NCI-H748 (cell line): Measurements from ENCODE around the gene SORBS1.
A peak's percentile ranks its signal among the peaks of the same experiment; 100 is the strongest.

Experiments used
- DNase-seq: peaks from one replicate; lab custom pipeline; 2025; ENCODE audit not compliant: unreplicated experiment; lab: John Stamatoyannopoulos, UW

SORBS1 gene

DNA sequence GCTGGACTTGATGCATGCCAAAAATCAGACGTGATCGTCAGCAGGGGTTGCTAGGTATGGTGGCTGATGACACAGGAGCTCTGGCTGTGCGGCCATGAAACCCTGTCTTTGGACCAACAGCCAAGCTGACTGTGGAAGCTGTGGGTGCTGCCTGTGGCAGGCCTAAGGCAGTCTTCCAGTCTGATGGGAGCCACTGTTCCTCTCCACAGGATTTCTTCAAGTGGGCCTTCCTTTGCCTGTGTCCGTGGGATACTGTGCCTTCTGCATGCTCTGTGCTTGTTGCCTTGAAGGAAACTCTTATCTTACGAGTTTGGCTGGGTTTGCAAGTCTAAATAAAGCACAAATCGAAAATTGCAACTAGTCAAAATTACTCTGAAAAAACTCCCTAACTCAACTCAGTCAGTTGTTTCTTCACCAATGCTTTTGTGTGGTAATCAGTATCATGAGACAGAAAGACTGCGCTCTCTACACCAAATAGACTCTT, 168.4 kb downstream of the SORBS1 start:
- no peak for DNase-seq

- DNase-seq = no peak
These were observed 169.0 kb downstream of the SORBS1 start for GRCh38 chr10:95392217-95392584.

GRCh38 chr10:95391581-95392216, 169.5 kb downstream of the SORBS1 start:
- DNase-seq = no peak

DNA sequence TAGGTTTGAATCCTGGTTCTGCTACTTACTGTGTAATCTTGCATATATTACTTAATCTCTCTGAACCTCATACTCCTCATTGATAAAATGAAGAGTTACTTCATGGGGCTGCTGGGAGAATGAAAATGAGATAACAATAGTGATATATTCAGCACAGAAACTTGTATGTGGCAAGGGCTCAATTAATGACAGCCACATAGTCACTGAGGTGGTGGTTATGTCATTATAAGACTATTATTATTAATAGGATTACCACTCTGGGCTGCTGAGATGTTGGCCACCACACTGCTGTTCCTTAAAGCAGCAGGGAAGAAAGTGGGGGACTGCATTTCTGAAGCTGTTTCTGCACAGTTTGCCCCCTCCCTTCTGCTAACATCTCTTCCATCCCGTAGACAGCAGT, 170.0 kb downstream of the SORBS1 start:
- DNase-seq = no peak

GRCh38 chr10:95389982-95390381, 171.2 kb downstream of the SORBS1 start:
- no peak for DNase-seq

DNA sequence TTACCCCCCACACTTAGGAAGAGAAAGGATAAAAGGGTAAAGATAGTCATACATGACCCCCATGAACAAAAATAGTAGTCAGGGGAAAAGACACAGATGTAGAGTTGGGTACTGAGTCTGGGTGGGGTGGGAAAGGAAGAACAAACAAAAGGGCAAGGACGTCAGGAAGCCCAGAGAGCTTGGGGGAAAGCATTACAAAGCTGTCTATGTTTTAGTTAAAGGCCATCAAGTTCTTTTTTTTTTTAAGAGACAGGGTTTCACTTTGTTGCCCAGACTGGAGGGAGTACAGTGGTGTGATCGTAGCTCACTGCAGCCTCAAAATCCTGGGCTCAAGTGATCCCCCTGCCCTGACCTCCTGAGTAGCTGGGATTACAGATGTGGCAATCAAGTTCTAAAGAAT, 172.0 kb downstream of the SORBS1 start:
- no peak for DNase-seq

DNA sequence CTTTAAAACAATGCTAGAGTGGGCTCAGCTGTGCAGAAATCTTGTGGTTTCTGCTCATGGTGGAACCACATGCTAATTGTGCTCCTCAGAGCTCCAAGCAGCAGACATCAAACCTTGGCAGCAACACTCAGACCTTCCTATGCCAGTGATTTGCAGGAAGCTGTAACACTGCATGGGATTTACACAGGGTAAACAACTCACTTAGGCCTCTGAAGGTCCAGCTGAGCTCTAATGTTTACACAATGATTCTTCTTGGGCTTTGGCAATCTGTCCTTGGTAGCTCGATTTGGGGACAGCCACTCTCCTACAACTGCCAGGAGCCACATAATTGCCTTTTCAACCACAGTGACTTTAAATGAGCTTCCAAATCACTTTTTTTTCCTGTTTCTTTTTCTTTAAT, 172.6 kb downstream of the SORBS1 start:
- peak; percentile 22 for DNase-seq

GRCh38 chr10:95388109-95388471, 173.1 kb downstream of the SORBS1 start:
- DNase-seq = no peak

GRCh38 chr10:95384011-95384704, 177.0 kb downstream of the SORBS1 start:
- DNase-seq = no peak

- DNase-seq = no peak
These were observed 178.6 kb downstream of the SORBS1 start for GRCh38 chr10:95382596-95382995.

DNA sequence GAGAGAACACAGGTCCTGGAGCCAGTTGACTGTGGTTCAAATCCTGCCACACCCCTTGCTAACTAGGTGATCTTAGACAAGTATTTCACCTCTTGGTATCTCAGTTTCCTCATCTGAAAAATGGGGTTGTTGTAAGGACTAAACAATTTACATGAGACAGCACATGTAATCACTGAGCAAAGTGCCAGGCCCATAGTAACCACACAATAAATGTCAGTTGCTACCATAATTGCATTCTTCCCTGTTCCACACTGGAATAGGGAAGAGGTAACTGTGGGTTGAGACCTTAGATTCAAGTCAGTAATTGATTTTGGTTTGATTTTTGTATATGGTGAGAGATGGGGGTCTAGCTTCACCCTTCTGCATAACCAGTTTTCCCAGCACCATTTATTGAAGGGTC, 179.0 kb downstream of the SORBS1 start:
- DNase-seq = no peak

- DNase-seq = no peak
These were observed 183.2 kb downstream of the SORBS1 start for GRCh38 chr10:95377950-95378349.

- no peak for DNase-seq
These were observed 185.8 kb downstream of the SORBS1 start for GRCh38 chr10:95375418-95375817.

DNA sequence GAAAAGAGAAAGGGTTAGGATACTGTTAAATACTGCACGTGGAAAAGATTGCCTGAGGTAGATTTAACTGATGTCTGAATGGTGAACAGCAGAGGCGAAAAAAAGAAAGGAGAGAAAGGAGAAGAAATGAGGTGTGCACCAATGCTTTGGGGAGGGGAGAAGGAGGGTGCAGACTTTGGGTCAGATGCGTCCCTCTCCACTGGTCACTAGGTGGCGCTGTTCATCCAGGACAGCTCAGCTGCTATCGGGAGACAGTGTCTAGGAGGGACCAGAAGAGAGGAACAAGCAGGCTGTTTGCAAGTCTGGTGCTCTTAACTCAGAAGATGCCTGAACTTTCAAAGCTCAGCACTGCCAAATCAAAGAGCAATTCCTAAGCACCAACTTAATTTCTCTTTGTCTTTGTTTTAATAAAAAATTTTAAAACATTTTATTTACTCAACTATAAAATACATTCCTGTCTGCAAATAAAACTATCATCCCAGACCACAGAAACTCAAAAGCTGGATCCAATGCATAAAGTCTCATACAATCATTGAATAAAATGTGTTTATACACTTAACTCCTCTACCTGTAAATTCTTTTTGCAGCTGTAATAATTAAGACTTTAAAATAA, 186.5 kb downstream of the SORBS1 start:
- DNase-seq = peak; percentile 58

DNA sequence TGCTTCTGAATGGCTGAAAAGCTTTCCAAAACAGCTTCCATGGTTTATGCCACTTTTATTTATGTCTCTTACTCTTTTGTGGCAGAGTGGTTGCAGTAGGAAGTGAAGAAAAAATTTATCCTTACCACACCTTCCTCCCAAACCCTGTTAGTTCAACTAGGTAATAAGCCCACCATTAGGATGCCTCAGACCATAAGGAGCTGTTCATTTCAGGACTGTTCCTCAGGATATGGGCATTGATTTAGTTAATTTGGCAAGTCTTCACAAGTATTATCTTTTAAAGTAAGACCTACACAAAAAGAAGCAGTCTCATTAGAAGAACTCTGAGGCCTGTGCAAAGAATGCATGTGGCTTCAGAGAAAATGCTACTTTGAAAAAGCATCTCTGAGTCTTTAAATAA, 187.5 kb downstream of the SORBS1 start:
- DNase-seq = no peak

DNA sequence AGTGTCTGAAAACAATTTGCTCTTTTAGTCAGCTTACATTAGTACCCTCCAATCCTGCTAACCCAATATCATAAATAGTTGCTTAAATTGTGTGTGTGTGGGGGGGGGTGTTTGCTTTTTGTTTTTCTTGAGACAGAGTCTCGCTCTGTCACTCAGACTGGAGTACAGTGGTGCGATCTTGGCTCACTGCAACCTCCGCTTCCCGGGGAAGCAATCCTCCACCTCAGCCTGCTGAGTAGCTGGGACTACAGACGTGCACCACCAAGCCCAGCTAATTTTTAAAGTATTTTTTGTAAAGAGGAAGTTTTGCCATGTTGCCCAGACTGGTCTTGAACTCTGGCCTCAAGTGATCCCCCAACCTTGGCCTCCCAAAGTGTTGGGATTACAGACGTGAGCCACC, 196.8 kb downstream of the SORBS1 start:
- DNase-seq = no peak

GRCh38 chr10:95363303-95363912, 197.8 kb downstream of the SORBS1 start:
- peak; percentile 57 for DNase-seq

DNA sequence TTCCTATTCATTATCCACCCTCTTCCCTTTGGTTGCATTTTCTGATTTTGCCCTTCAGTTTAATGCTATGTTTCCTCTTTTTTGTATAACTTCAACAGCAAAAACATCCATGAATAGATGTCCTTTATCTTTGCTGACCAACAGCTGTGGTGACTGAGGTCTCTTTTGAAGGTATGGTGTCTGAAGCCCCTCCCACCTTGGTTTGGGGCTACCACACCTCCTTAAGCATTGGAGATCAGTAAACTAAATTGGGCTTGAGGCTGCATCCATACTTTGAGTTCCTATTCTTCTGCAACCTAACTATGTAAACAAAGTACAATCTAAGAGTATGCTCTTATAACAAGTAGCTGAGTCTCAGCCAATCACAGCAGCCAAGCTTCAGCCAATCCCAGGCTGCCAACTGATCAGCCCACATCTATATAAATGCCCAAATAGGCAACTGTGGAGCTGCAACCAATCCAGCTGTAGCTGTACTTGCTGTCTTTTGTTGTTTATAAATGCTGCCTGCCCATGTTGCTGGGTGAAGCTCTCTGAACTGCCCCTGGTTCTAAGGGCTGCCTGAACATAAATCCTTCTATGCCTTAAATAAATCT, 201.0 kb downstream of the SORBS1 start:
- DNase-seq = peak; percentile 42

- DNase-seq = no peak
These were observed 201.7 kb downstream of the SORBS1 start for GRCh38 chr10:95359466-95359865.

DNA sequence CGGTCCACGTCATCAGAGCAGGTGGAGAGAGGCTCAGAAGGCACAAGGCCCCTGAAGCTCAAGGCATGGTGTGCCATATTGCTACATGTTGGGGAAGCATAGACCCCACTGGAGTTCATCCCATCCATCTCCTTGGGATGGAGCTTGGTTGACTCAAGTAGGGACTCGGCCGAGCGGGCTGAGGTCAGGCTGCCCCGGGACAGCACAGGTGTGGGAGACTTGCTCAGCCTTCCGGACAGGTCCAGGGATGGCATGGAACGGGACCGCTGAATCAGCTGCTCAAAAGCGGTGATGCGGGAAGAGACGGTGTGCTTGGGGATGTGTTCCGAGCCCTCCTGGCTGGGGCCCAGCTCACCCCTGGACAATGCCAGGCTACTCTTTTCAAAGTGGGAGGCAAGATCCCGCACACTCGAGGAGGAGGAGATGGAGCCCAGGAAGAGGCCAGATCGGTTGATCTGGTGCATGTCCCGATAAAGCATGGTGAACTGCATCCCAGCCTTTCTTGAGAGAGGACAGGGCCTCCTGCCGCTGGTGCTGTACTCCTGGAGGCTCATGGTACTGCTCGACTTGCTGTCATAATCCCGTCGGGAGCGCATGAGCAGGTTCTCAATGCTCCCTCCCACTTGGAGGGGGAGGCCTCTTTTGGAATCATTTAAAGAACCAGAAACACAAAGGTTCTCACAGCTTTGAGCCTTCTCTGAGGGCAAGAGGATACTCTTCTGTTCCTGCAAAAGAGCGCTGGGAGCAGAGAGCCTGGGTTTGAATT, 204.8 kb downstream of the SORBS1 start:
- DNase-seq = no peak

- DNase-seq = peak; percentile 85
These were observed 205.9 kb downstream of the SORBS1 start for GRCh38 chr10:95355301-95355700.
